CD4-positive, alpha-beta T cell (primary cell): ENCODE measurements around the gene PTPRF. TPM values are rescaled to one million over a fixed set of nuclear protein-coding genes. Genes with fewer than 3 reads are reported as not detected.

Experiments used
- ATAC-seq: fragments of 200-7000 bp; cut with Tn5 transposase; one replicate; pipeline ENCODE4 v1.10.0; 2022; ENCODE audit warnings: mild to moderate bottlenecking; ENCODE audit not compliant: poor library complexity
- CTCF ChIA-PET: fragments of 350-600 bp; sonication (Branson Sonifier 250); formaldehyde crosslinking; loops from one replicate; lab custom pipeline; 2021; ENCODE audit warnings: antibody characterized with exemption, inconsistent platforms; lab: Charles Lee
- POLR2A ChIA-PET: fragments of 350-600 bp; sonication (Branson Sonifier 250); formaldehyde crosslinking; loops from one replicate; lab custom pipeline; 2021; ENCODE audit warnings: antibody characterized with exemption, inconsistent platforms; lab: Charles Lee
- DNase-seq, 14 experiments: peaks; one replicate each; pipeline ENCODE4 v3.0.0-alpha.2; 2013 to 2020; ENCODE audit warnings: mixed read lengths in 2 of 14
- H3K27ac ChIP-seq, 2 donors: one replicate each; pipeline versions ENCODE4 v1.5.1 to v1.7.0; 2013; ENCODE audit warnings: low read length in 2 of 2, low read depth in 1 of 2, mild to moderate bottlenecking in 1 of 2
- H3K27me3 ChIP-seq, 2 experiments: 1 replicate in 1 of 2; 2 replicates in 1 of 2; pipeline versions ENCODE4 v1.6.1 to v1.7.0; 2013; ENCODE audit warnings: low read length in 2 of 2, control low read depth in 1 of 2, mild to moderate bottlenecking in 1 of 2, moderate library complexity in 1 of 2; ENCODE audit not compliant: insufficient read depth in 2 of 2, control insufficient read depth in 1 of 2
- H3K36me3 ChIP-seq: one replicate; pipeline ENCODE4 v1.6.1; 2013; ENCODE audit warnings: low read length, control low read depth; ENCODE audit not compliant: insufficient read depth
- H3K4me1 ChIP-seq: one replicate; pipeline ENCODE4 v1.6.1; 2013; ENCODE audit warnings: low read length, control low read depth; ENCODE audit not compliant: insufficient read depth
- H3K4me3 ChIP-seq: one replicate; pipeline ENCODE4 v1.5.1; 2013; ENCODE audit warnings: mild to moderate bottlenecking, low read length, moderate library complexity
- H3K9me3 ChIP-seq, 2 experiments: 1 replicate in 1 of 2; 2 replicates in 1 of 2; pipeline versions ENCODE4 v1.6.1 to v1.7.0; 2013; ENCODE audit warnings: low read length in 2 of 2, mild to moderate bottlenecking in 2 of 2, control low read depth in 1 of 2, moderate library complexity in 1 of 2; ENCODE audit not compliant: control insufficient read depth in 1 of 2, insufficient read depth in 1 of 2
- H3K27ac Mint-ChIP-seq: one replicate; pipeline ENCODE4 v1.8.0; 2020; ENCODE audit warnings: mixed read lengths
- H3K27me3 Mint-ChIP-seq: one replicate; pipeline ENCODE4 v1.8.0; 2021; ENCODE audit warnings: mixed read lengths
- H3K36me3 Mint-ChIP-seq: one replicate; pipeline ENCODE4 v1.8.0; 2021; ENCODE audit warnings: low read depth, mixed read lengths
- H3K4me1 Mint-ChIP-seq: one replicate; pipeline ENCODE4 v1.8.0; 2021; ENCODE audit warnings: low read depth, mixed read lengths
- H3K4me3 Mint-ChIP-seq: one replicate; pipeline ENCODE4 v1.8.0; 2020; ENCODE audit warnings: mild to moderate bottlenecking, mixed read lengths
- H3K9me3 Mint-ChIP-seq: one replicate; pipeline ENCODE4 v1.8.0; 2020; ENCODE audit warnings: mixed read lengths
- CTCF ChIP-seq: fragments of 200-600 bp; IDR thresholded peaks from one replicate; pipeline ENCODE4 v1.8.0; 2022; ENCODE audit warnings: antibody characterized with exemption, mild to moderate bottlenecking
- intact Hi-C, 2 experiments: fragments of 100-400 bp; cut with DNase I in 1 of 2; cut with micrococcal nuclease in 1 of 2; formaldehyde crosslinking; loops; one replicate each; pipeline versions ENCODE4 v1.15.1 to v1.9.0; 2023 to 2025; cut with DNase I, micrococcal nuclease
- total RNA-seq, 174 experiments: library from RNA in 2 of 174; stranded (reverse) in 2 of 174; gene quantifications; one replicate each; pipeline ENCODE4 v1.2.3 and lab custom pipeline; 2021 to 2026

Gene PTPRF
- total RNA-seq, 2 experiments from 2014 or later: 0.14 TPM

GRCh38 chr1:43506233-43506632 is 24.4 kb upstream of the PTPRF start:
- Histone ChIP-seq H3K9me3 (no peaks in the 10 kb centered on the region), H3K27me3 (no peaks in the 10 kb centered on the region), H3K4me3 (no peak overlapping the region), H3K4me1 (no peaks in the 10 kb centered on the region), H3K27ac (no peak overlapping the region), H3K36me3 (no peaks in the 10 kb centered on the region)
- ChIA-PET POLR2A (no interaction called here), CTCF (no interaction called here)
- intact Hi-C loops: no loop called here
- no peak overlapping the region for H3K27ac Mint-ChIP-seq
- DNase-seq (no peak), ATAC-seq (no peak)
- H3K9me3 Mint-ChIP-seq: no peaks in the 10 kb centered on the region
- TF ChIP-seq CTCF: no peak
- H3K27me3 Mint-ChIP-seq: peaks cover 9% of the 10 kb centered on the region
- H3K4me3 Mint-ChIP-seq: no peak overlapping the region
- H3K36me3 Mint-ChIP-seq: no peaks in the 10 kb centered on the region
- no peaks in the 10 kb centered on the region for H3K4me1 Mint-ChIP-seq

DNA sequence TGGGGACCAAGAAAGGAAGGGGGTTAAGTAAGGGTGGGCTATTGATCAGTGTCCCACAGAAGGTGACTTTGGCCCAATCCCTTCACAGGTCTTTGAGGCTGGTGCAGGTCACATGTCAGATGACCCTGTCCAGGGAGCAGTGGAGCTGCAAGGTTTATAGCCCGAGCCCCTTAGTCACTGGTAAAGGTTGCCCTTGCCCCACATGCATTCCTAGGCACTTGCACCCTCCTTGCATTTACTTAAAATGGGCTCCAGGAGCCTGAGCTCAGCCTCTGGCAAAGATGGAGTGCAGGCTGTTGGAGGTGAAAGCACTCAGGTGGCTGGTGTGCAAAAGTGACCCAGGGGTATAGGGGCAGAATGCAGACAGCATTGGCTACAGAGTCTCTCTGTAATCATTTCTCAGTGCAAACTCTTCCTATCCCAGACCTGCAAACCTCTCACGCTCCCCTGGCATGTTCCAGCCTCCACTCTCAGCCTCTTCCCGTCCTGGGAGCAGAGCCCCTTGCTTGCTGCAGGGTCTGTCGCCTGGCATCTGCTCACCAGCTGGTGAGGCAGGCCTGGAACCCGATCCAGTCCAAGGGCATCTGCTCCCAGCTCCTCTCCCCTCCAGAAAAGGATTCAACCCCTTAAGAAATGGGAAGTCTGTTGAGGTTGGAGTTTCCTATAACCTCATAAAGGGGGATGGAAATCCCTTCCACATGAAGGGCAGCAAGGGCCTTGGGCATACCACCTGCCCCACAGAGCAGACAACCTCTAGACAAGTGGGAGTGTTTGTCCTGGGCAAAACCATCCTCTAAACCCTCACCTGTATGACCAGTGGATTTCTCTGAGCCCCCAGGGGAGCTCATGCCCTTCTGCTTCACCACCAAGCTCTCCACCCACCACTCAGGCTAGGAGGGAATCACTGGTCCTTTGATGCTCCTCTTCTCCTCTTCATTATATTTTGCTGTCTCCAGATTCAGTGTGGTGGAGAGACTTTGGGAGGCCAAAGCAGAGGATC is 23.1 kb upstream of the PTPRF start:
- ChIA-PET CTCF (no interaction called here), POLR2A (interaction anchor here (0.6 kb wide), 1 partner anchor 313 kb away, joined by 3 read pairs; no protein-coding TSS in a partner anchor)
- no peaks in the 10 kb centered on the region for H3K9me3 Mint-ChIP-seq
- intact Hi-C loops: no loop called here
- H3K27me3 Mint-ChIP-seq: peaks cover 12% of the 10 kb centered on the region
- DNase-seq: no peak
- no peaks in the 10 kb centered on the region for H3K4me1 Mint-ChIP-seq
- no peak overlapping the region for H3K4me3 Mint-ChIP-seq
- Histone ChIP-seq H3K9me3 (no peaks in the 10 kb centered on the region), H3K4me3 (no peak overlapping the region), H3K27ac (no peak overlapping the region), H3K27me3 (no peaks in the 10 kb centered on the region), H3K36me3 (no peaks in the 10 kb centered on the region), H3K4me1 (no peaks in the 10 kb centered on the region)
- no peaks in the 10 kb centered on the region for H3K36me3 Mint-ChIP-seq
- no peak for TF ChIP-seq CTCF
- H3K27ac Mint-ChIP-seq: no peak overlapping the region
- no peak for ATAC-seq

- H3K4me3 ChIP-seq: no peak overlapping the region
- Mint-ChIP-seq H3K36me3 (no peaks in the 10 kb centered on the region), H3K27me3 (peaks cover 12% of the 10 kb centered on the region), H3K4me3 (no peak overlapping the region), H3K9me3 (no peaks in the 10 kb centered on the region), H3K4me1 (no peaks in the 10 kb centered on the region), H3K27ac (no peak overlapping the region)
- H3K27ac ChIP-seq: no peak overlapping the region
- DNase-seq: no peak
- TF ChIP-seq CTCF: no peak
- no peaks in the 10 kb centered on the region for H3K27me3 ChIP-seq
- H3K4me1 ChIP-seq: no peaks in the 10 kb centered on the region
- ChIA-PET CTCF (no interaction called here), POLR2A (no interaction called here)
- no peak for ATAC-seq
- no peaks in the 10 kb centered on the region for H3K36me3 ChIP-seq
- no peaks in the 10 kb centered on the region for H3K9me3 ChIP-seq
- intact Hi-C loops: no loop called here
Measured at GRCh38 chr1:43509007-43509739, 21.5 kb upstream of the PTPRF start.
